HCEC 1CT (cell line): ENCODE results near the gene TMEM254.
"Not testable (repeated sequence)": the region's sequence is repeated elsewhere in the genome, so short reads cannot be mapped to it uniquely, and the experiment has no call there.

ENCODE experiments used
- DNase-seq: peaks from one replicate; pipeline ENCODE4 v3.0.0-alpha.2; 2017

The TMEM254 gene

DNA sequence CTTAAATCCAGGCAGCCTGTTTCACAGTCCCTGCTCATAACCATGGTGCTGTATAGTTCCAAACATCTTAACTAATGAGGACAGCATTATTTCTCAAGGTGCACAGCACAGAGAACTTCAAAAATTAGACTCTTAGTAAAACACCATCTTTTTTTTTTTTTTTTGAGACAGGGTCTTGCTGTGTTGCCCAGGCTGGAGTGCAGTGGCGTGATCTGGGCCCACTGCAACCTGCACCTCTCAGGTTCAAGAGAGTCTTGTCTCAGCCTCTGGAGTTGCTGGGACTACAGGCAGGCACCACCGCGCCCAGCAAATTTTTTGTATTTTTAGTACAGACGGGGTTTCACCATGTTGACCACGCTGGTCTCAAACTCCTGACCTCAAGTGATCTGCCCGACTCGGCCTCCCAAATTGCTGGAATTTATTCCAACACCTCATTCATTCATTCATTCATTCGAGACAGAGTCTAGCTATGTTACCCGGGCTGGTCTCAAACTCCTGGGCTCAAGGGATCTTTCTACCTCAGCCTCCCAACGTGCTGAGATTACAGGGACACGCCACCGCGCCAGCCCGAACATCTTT lies 507 bp upstream of the TMEM254 start:
- DNase-seq: no peak

GRCh38 chr10:80079312-80079719 lies 851 bp downstream of the TMEM254 start:
- DNase-seq: no peak

DNA sequence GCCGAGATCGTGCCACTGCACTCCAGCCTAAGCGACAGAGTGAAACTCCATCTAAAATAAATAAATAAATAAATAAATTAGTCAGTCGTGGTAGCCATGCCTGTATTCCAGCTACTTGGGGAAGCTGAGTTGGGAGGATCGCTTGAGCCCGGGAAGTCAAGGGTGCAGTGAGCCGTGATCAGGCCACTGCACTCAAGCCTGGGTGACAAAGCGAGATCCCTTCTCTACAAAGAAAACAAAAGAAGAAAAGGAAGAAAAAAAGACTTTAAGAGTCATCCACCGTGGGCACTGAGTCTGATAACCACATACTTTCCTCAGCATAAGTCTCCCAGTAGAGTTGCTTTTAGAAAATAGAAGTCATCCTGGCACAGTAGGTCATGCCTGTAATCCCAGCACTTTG lies 2.6 kb downstream of the TMEM254 start:
- DNase-seq: no peak

- DNase-seq: no peak
Measured at GRCh38 chr10:80081801-80082750, 3.6 kb downstream of the TMEM254 start.

GRCh38 chr10:80090121-80090520 lies 11.7 kb downstream of the TMEM254 start:
- DNase-seq: no peak

DNA sequence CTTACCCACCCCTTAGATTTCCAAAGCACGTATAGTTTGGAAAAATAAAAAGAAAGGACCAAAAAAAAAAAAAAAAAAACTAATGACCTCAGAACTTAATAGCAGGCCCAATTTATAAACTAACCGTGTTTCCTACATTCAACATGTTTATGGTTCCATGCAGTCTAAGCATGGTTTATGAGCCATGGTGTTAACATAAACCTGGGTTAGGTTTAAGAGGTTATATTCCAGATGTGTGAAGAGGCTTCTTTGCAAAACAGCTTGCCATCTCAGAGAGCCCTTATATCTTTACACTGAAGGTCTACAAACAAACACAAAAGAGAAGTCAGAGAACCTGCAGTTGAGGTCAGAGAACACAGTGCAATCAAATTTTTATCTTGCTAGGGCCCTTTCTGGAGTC lies 15.8 kb downstream of the TMEM254 start:
- no peak for DNase-seq

DNA sequence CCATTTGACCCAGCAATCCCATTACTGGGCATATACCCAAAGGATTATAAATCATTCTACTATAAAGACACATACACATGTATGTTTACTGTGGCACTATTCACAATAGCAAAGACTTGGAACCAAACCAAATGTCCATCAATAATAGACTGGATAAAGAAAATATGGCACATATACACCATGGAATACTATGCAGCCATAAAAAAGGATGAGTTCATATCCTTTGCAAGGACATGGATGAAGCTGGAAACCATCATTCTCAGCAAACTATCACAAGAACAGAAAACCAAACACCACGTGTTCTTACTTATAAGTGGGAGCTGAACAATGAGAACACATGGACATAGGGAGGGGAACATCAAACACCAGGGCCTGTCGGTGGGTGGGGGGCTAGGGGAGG lies 19.8 kb downstream of the TMEM254 start:
- DNase-seq: not testable (repeated sequence)

GRCh38 chr10:80099295-80099694 lies 20.8 kb downstream of the TMEM254 start:
- DNase-seq: not testable (repeated sequence)

DNA sequence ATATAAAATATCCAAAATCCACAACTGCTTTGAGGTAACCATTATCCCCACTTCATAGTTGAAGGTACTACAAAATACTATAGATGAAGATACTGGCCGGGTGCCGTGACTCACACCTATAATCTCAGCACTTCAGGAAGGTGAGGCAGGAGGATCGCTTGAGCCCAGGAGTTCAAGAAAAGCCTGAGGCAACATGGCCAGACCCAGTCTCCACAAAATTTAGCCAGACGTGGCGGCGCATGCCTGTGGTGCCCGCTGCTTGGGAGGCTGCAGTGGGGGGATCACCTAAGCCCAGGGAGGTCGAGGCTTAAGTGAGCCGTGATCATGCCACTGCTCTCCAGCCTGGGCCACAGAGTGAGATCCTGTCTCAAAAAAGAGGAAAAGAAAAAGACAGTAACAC lies 21.7 kb downstream of the TMEM254 start:
- no peak for DNase-seq

- DNase-seq: no peak
Measured at GRCh38 chr10:80100861-80101695, 22.6 kb downstream of the TMEM254 start.

DNA sequence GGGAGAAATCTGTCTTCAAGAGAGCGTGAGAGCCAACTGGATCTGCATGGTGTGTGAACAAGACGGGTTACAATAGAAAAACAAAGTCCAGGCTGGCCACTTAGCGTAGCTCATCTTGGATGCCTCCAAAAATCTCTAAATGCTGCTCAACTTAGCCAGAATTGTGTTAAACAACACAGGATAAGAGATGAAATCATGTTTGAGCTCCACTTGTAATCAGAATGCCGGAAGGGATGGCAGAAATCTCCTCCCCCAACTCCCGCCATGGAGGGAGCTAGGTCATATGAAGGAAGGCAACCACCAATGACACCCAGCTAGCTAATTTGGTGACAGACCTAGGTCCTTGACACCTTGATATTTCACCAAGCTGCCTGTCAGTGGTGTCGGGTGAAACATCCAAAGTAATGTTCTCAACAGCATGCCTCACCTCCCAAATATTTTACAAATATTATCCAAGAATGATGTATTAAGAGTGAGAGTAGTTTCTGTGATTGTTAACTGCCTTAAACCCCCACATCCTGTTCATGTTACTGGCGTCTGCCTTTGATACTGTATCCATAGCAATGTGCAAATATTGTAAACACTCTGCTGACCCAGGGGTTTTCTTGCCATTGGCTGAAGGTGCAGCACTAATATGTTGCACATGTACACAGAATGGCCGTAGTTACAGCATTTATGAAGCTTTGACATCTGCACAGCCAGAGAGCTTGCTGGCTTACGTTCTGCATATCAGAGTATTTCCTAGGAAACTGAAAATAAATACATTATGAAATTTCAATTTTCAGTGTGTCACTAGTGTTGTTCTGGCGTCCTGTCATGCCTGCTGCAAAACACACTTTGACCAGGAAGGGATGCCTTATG lies 25.8 kb downstream of the TMEM254 start:
- DNase-seq: peak; percentile 64

DNA sequence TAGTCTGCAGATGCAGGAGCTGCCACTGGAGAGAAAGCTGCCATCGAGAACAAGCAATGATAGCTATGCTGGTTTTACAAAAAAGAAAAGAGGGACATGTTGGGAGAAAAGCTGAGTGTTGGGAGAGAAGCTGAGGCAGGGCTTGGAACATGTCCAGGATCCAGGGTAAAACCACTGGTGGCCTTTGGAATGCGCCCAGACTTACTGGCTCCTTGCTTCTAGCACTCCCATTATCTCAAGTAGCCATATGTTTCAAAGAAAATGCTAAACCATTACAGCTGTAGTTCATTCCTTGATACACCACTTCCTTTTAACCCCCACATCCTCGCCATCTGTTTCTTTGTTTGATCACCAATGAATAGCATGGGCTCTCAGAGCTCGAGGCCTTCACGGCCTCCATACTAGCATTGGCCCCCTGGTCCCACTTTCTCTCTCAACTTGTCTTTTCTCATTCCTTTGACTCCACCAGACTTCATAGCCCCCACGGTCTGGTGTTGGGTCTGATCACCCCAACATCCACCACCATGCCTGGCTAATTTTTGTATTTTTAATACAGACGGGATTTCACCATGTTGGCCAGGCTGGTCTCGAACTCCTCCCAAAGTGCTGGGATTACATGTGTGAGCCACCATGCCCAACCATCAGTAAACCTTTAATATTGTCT lies 30.2 kb downstream of the TMEM254 start:
- no peak for DNase-seq

DNA sequence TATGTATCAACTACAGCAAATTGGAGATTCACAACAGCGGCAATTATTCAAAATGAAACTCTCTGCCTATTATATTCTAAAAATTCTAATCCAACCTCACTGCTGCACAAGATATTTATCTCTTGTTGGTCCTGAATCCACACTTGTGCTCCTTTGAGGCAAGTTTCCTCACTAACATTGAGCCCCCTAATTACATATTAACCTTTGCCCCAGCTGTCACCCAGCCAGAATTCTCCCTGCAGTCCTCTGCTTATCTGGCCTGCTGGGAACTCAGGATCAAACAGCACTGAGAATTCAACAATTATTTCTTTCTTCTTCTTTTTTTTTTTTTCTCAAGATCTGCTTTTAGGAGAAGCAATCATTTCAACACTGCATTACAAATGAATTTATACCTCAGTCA lies 32.5 kb downstream of the TMEM254 start:
- no peak for DNase-seq

GRCh38 chr10:80118669-80119068 lies 40.2 kb downstream of the TMEM254 start:
- no peak for DNase-seq

DNA sequence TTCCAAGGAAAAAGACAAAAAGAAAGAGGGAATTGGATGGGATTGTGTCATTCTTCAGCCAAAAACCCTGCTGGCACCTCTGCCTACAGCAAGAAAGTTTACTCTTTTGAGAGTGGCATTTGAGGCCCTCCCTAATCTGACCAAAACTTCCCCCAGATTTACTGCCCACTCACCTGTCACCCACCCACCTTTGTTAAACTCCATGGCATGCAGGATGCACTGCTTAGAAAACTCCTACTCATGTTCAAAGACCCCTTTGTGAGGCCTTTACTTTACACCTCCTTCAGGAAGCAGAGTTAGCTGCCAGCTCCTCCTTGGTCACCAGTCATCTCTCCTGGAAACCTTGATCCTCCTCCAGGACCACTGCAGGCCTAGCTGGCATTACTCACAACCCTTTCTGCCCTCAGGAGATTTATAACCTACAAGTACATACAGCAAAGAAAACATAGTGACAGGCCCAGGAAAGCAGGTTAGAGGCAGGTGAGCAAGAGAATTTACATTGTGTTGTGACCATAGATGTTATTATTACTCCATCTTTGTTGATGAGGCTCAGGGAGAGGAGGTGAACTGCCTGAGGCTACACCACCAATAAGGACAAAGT lies 43.7 kb downstream of the TMEM254 start:
- no peak for DNase-seq

DNA sequence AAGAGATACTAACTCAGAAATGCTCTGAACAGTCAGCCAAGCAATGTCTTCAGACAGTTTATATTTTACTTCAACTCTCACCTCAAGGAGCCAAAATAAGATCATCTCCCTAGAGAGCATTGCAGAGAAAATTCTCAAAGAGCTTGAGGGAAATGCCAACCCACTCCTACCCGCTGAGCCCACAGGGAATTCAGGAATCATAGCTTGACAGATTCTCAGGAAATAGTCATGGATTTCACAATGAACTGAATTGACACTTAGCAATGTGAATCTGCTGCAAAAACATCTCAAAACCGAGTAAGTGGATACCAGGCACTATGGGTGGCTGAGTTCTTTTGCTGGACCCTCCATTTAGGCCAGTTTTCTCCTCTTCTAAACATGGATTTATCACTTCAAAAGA lies 44.3 kb downstream of the TMEM254 start:
- DNase-seq: no peak

- no peak for DNase-seq
Measured at GRCh38 chr10:80126876-80127275, 48.4 kb downstream of the TMEM254 start.

- DNase-seq: no peak
Measured at GRCh38 chr10:80131499-80131901, 53.0 kb downstream of the TMEM254 start.

- peak; percentile 18 for DNase-seq
Measured at GRCh38 chr10:80132299-80133139, 54.1 kb downstream of the TMEM254 start, which contains the start of gene PLAC9. Gene PLAC9 (plus strand): TSS chr10:80132730. CDS start chr10:80132763, 33 bp downstream.

GRCh38 chr10:80133206-80133605 lies 54.7 kb downstream of the TMEM254 start:
- DNase-seq: no peak
